ENCODE measurements around the gene IGBP1.

GRCh38 chrX:70176938-70177533 is 43.8 kb downstream of the IGBP1 start, which contains the start of gene DGAT2L6:
- TF ChIP-seq E4F1 (IDR thresholded peaks at IDR 0.05; ENCODE audit: borderline replicate concordance, partially characterized antibody) (no peak), CTCF (IDR thresholded peaks at IDR 0.05 in 2 of 3, conservative IDR thresholded peaks at IDR 0.05 in 1 of 3; ENCODE audit: control insufficient read depth in 2 of 3, extremely low read depth in 1 of 3, insufficient read depth in 1 of 3, low read depth in 3 of 3, low read length in 3 of 3) (no peak), HDAC6 (IDR thresholded peaks at IDR 0.05; ENCODE audit: unreplicated experiment) (no peak), ZBTB33 (IDR thresholded peaks at IDR 0.05) (no peak), MEF2A (IDR thresholded peaks at IDR 0.05; ENCODE audit: insufficient read depth, low read depth, low read length) (0 out of 2 replicates have a peak, but pooled peaks have one; percentile 21), MTA3 (IDR thresholded peaks at IDR 0.05; ENCODE audit: borderline replicate concordance, low read length) (no peak), CBX3 (IDR thresholded peaks at IDR 0.05; ENCODE audit: borderline replicate concordance, low read depth) (no peak)

Measured in GM12878 (cell line).